H1 (cell line): Measurements from ENCODE around the gene ARPC4. TPM values are rescaled to one million over a fixed set of nuclear protein-coding genes. Genes with fewer than 3 reads are reported as not detected.

Source experiments
- CTCF ChIA-PET: fragments of 300-600 bp; sonication (Branson Sonifier 250); formaldehyde crosslinking; loops from one replicate; lab custom pipeline; 2021; ENCODE audit not compliant: partially characterized antibody; lab: Charles Lee
- POLR2A ChIA-PET: fragments of 300-600 bp; sonication (Branson Sonifier 250); formaldehyde crosslinking; loops from one replicate; lab custom pipeline; 2021; ENCODE audit warnings: inconsistent platforms; ENCODE audit not compliant: partially characterized antibody; lab: Charles Lee
- DNase-seq, 2 experiments: peaks; one replicate each; pipeline versions ENCODE4 v3.0.0 to v3.0.0-alpha.2; 2010 to 2022; ENCODE audit warnings: low spot score in 2 of 2, low read depth in 1 of 2, mixed read lengths in 1 of 2
- FAIRE-seq: peaks from 2 replicates; lab custom pipeline; 2011; peaks lifted over from hg19 to GRCh38; lab: Jason Lieb, UNC
- H2AFZ ChIP-seq: 2 replicates; pipeline ENCODE4 v1.8.1; 2012; ENCODE audit warnings: low read length, inconsistent platforms
- H2AK5ac ChIP-seq: 2 replicates; pipeline ENCODE4 v1.6.1; 2013; ENCODE audit warnings: low read depth, low read length
- H2BK120ac ChIP-seq: replicated peaks from 2 replicates; pipeline ENCODE3; 2013; ENCODE audit warnings: low read depth, low read length, inconsistent platforms
- H2BK12ac ChIP-seq: 2 replicates; pipeline ENCODE4 v1.6.1; 2013; ENCODE audit warnings: low read depth, low read length
- H2BK15ac ChIP-seq: 2 replicates; pipeline ENCODE4 v1.6.1; 2013; ENCODE audit warnings: low read length
- H2BK20ac ChIP-seq: 2 replicates; pipeline ENCODE4 v1.6.1; 2013; ENCODE audit warnings: low read length
- H2BK5ac ChIP-seq: 2 replicates; pipeline ENCODE4 v1.6.1; 2013; ENCODE audit warnings: low read depth, low read length
- H3K14ac ChIP-seq: 2 replicates; pipeline ENCODE4 v1.6.1; 2013; ENCODE audit warnings: inconsistent platforms; ENCODE audit not compliant: insufficient read length
- H3K18ac ChIP-seq: 2 replicates; pipeline ENCODE4 v1.6.1; 2013; ENCODE audit warnings: low read length; ENCODE audit errors: extremely low read depth
- H3K23ac ChIP-seq: 2 replicates; pipeline ENCODE4 v1.6.1; 2013; ENCODE audit warnings: inconsistent platforms; ENCODE audit not compliant: insufficient read length
- H3K23me2 ChIP-seq: 2 replicates; pipeline ENCODE4 v1.6.1; 2013; ENCODE audit warnings: low read depth, low read length
- H3K27ac ChIP-seq: 2 replicates; pipeline ENCODE4 v1.6.1; 2011; ENCODE audit warnings: low read depth, low read length, inconsistent platforms
- H3K27me3 ChIP-seq, 4 experiments: replicated peaks in 1 of 4; 1 replicate in 1 of 4; 2 replicates in 3 of 4; pipeline versions ENCODE4 v1.6.1 to v1.8.1; 2011 to 2013; ENCODE audit warnings: low read length in 3 of 4, mild to moderate bottlenecking in 3 of 4, inconsistent platforms in 2 of 4, mixed read lengths in 2 of 4, moderate library complexity in 1 of 4; ENCODE audit not compliant: control insufficient read depth in 3 of 4, insufficient read depth in 3 of 4; ENCODE audit errors: extremely low read depth in 1 of 4
- H3K36me3 ChIP-seq, 4 experiments: 2 replicates each; pipeline versions ENCODE4 v1.6.1 to v1.8.1; 2011 to 2013; ENCODE audit warnings: mild to moderate bottlenecking in 4 of 4, low read length in 3 of 4, moderate library complexity in 2 of 4, control low read depth in 1 of 4, inconsistent platforms in 1 of 4; ENCODE audit not compliant: insufficient read depth in 4 of 4, control insufficient read depth in 2 of 4
- H3K4ac ChIP-seq: replicated peaks from 2 replicates; pipeline ENCODE3; 2013; ENCODE audit warnings: low read length, low read depth, mixed read lengths, inconsistent platforms; ENCODE audit not compliant: insufficient read length
- H3K4me1 ChIP-seq, 4 experiments: replicated peaks in 1 of 4; 1 replicate in 1 of 4; 2 replicates in 3 of 4; pipeline versions ENCODE4 v1.6.1 to v1.8.1; 2011 to 2013; ENCODE audit warnings: low read length in 3 of 4, inconsistent platforms in 2 of 4, mixed read lengths in 1 of 4; ENCODE audit not compliant: insufficient read depth in 4 of 4, control insufficient read depth in 3 of 4
- H3K4me2 ChIP-seq, 2 experiments: 2 replicates each; pipeline versions ENCODE4 v1.6.1 to v1.8.1; 2011 to 2013; ENCODE audit warnings: low read depth in 2 of 2, low read length in 2 of 2, control low read depth in 1 of 2, inconsistent platforms in 1 of 2, mild to moderate bottlenecking in 1 of 2; ENCODE audit not compliant: insufficient read depth in 1 of 2
- H3K4me3 ChIP-seq, 4 experiments: fragments of 200-600, 300-600 bp in 1 of 4; sonication (generic), shearing (Covaris generic), sonication (Bioruptor Twin) in 1 of 4; 2 replicates each; pipeline versions ENCODE4 v1.5.1 to v1.8.1; 2011 to 2016; ENCODE audit warnings: low read length in 4 of 4, low read depth in 3 of 4, control low read depth in 2 of 4, inconsistent platforms in 2 of 4, mild to moderate bottlenecking in 2 of 4, mixed read lengths in 1 of 4, moderate library complexity in 1 of 4; ENCODE audit not compliant: insufficient read depth in 2 of 4; ENCODE audit errors: extremely low read depth in 1 of 4
- H3K56ac ChIP-seq: replicated peaks from 2 replicates; pipeline ENCODE3; 2013; ENCODE audit warnings: low read depth, mild to moderate bottlenecking, mixed read lengths, low read length, inconsistent platforms; ENCODE audit not compliant: insufficient read length
- H3K79me1 ChIP-seq: 2 replicates; pipeline ENCODE4 v1.6.1; 2013; ENCODE audit warnings: low read depth, low read length, control low read depth
- H3K79me2 ChIP-seq, 2 experiments: 2 replicates each; pipeline versions ENCODE4 v1.6.1 to v1.8.1; 2012 to 2013; ENCODE audit warnings: low read length in 2 of 2, mild to moderate bottlenecking in 2 of 2, inconsistent platforms in 1 of 2; ENCODE audit not compliant: insufficient read depth in 2 of 2, control insufficient read depth in 1 of 2
- H3K9ac ChIP-seq, 4 experiments: replicated peaks in 1 of 4; 1 replicate in 1 of 4; 2 replicates in 3 of 4; pipeline versions ENCODE4 v1.6.1 to v1.8.1; 2011 to 2013; ENCODE audit warnings: low read depth in 3 of 4, low read length in 3 of 4, control low read depth in 2 of 4, mild to moderate bottlenecking in 2 of 4, moderate library complexity in 2 of 4, inconsistent platforms in 1 of 4; ENCODE audit errors: extremely low read depth in 1 of 4
- H3K9me3 ChIP-seq, 2 experiments: 2 replicates each; pipeline versions ENCODE4 v1.6.1 to v1.8.1; 2012 to 2013; ENCODE audit warnings: mild to moderate bottlenecking in 2 of 2, moderate library complexity in 2 of 2, control low read depth in 1 of 2, inconsistent platforms in 1 of 2, low read depth in 1 of 2, low read length in 1 of 2, mixed read lengths in 1 of 2; ENCODE audit not compliant: insufficient read depth in 2 of 2
- H4K20me1 ChIP-seq, 2 experiments: replicated peaks in 1 of 2; 2 replicates each; pipeline versions ENCODE3 to v1.8.1; 2011 to 2013; ENCODE audit warnings: inconsistent platforms in 2 of 2, low read length in 2 of 2, mild to moderate bottlenecking in 1 of 2; ENCODE audit not compliant: insufficient read depth in 2 of 2, control insufficient read depth in 1 of 2
- H4K5ac ChIP-seq: 2 replicates; pipeline ENCODE4 v1.6.1; 2013; ENCODE audit warnings: low read length, low read depth, mixed read lengths, inconsistent platforms; ENCODE audit not compliant: insufficient read length
- H4K8ac ChIP-seq: 2 replicates; pipeline ENCODE4 v1.8.0; 2013; ENCODE audit warnings: mild to moderate bottlenecking, moderate library complexity, low read length, inconsistent platforms; ENCODE audit not compliant: insufficient read depth; ENCODE audit errors: extremely low read depth
- H4K91ac ChIP-seq: replicated peaks from 2 replicates; pipeline ENCODE3; 2013; ENCODE audit warnings: low read length, mixed read lengths, inconsistent platforms; ENCODE audit not compliant: insufficient read length
- ATF2 ChIP-seq: IDR thresholded peaks from 2 replicates; pipeline ENCODE4 v1.6.1; 2012; ENCODE audit warnings: low read length, inconsistent platforms
- CEBPB ChIP-seq: IDR thresholded peaks from 2 replicates; pipeline ENCODE4 v1.6.1; 2012; ENCODE audit warnings: low read depth, low read length
- CHD1 ChIP-seq: IDR thresholded peaks from 2 replicates; pipeline ENCODE4 v1.6.1; 2012; ENCODE audit warnings: low read depth, low read length, improper control_type of control experiment
- CHD2 ChIP-seq: IDR thresholded peaks from 2 replicates; pipeline ENCODE4 v1.6.1; 2012; ENCODE audit warnings: low read length, improper control_type of control experiment
- EP300 ChIP-seq, 2 experiments: IDR thresholded peaks; 1 replicate in 1 of 2; 2 replicates in 1 of 2; pipeline ENCODE4 v1.6.1; 2011 to 2012; ENCODE audit warnings: low read depth in 2 of 2, low read length in 2 of 2, mild to moderate bottlenecking in 2 of 2, borderline replicate concordance in 1 of 2, inconsistent platforms in 1 of 2, moderate library complexity in 1 of 2
- HDAC6 ChIP-seq: IDR thresholded peaks from one replicate; pipeline ENCODE4 v1.7.1; 2012; ENCODE audit warnings: low read depth, mild to moderate bottlenecking, inconsistent platforms, low read length, moderate library complexity
- JUN ChIP-seq: IDR thresholded peaks from 2 replicates; pipeline ENCODE4 v1.6.1; 2011; ENCODE audit warnings: low read depth, mild to moderate bottlenecking, improper control_type of control experiment, low read length
- KDM1A ChIP-seq: fragments of 200-600, 300-600 bp; sonication (generic); IDR thresholded peaks from 2 replicates; pipeline ENCODE4 v1.7.1; 2016; ENCODE audit warnings: mild to moderate bottlenecking, low read length, borderline replicate concordance
- RBBP5 ChIP-seq: IDR thresholded peaks from 2 replicates; pipeline ENCODE4 v1.7.1; 2012; ENCODE audit warnings: low read depth, mild to moderate bottlenecking, inconsistent platforms, low read length, moderate library complexity, borderline replicate concordance
- WGBS, 2 experiments: shearing (Covaris generic) in 1 of 2; methylation state at CpG; one replicate each; pipeline versions ENCODE4 v1.1.6 to v1.1.7; 2013 to 2015; ENCODE audit warnings: low lambda C conversion rate in 2 of 2, mixed read lengths in 2 of 2, inconsistent platforms in 1 of 2, low coverage in 1 of 2, missing lambda C conversion rate in 1 of 2; ENCODE audit not compliant: insufficient replicate concordance in 2 of 2, insufficient coverage in 1 of 2, insufficient read length in 1 of 2; ENCODE audit errors: extremely low coverage in 1 of 2, missing lambda C conversion rate in 1 of 2; 5-methylcytosine and 5-hydroxymethylcytosine counted together
- polyA plus RNA-seq, 7 experiments: library from polyadenylated mRNA; depleted of rRNA in 3 of 7; stranded (reverse) in 5 of 7; unstranded in 2 of 7; fragments of >200 nt in 5 of 7; fragments of 200-250 nt in 2 of 7; gene quantifications; 1 replicate in 5 of 7; 2 replicates in 1 of 7; 4 replicates in 1 of 7; pipeline versions ENCODE4 v1.2.1 to v1.2.3, GENCODE V29; 2011 to 2013; ENCODE audit warnings: missing spikeins in 2 of 7, mixed read lengths in 2 of 7
- total RNA-seq: library from RNA; stranded (reverse); fragmentation: NEBNext Ultra II Directional; extraction: Animal tissue kit (Norgen Biotek cat#: 25700); gene quantifications from 2 replicates; pipeline ENCODE4 v1.2.1, GENCODE V29; 2021
- TF ChIP-seq, protein P1 (sequence below): IDR thresholded peaks from 2 replicates; pipeline ENCODE4 v1.6.1; 2011; ENCODE audit warnings: low read depth, mild to moderate bottlenecking, low read length; ENCODE audit not compliant: insufficient read depth

ARPC4 gene
- total and polyA plus RNA-seq, 2 of the 8 experiments (the other 6 are each of a cell fraction or from before 2014, with no cell fraction given): 138 to 154 TPM

DNA sequence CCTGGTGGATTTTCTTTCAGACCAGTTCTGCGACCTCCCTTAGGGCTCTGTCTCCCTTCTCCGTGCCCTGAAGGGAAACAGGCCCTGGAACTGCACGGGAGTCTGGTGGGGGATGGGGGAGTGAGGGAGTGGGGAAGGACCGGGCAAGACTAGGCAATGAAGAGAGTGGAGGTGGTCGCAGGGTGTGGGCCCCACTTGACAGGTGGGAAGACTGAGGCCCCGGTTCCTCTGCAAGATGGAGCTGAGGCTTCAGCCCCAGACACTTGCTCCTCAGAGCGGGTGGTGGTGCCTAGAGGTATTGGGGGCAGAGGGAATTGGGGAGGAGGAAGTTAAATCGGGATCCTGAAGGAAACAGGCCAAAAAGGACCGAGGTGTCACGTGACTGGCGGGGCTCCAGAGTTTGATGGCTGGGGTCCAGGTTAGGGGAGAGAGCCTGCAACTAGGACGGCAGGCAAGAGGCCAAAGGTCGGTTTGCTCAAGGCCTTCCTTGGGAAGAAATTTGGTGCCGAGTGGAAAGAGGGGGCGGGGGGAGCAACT is 22.5 kb upstream of the ARPC4 start:
- Histone ChIP-seq H2BK120ac (no peak overlapping the region), H2AK5ac (no peak overlapping the region), H3K4me2 (peak overlapping the region; percentile 69 to 79), H4K91ac (peak overlapping the region; percentile 35), H2BK12ac (no peak overlapping the region), H3K14ac (no peak overlapping the region), H3K9ac (no peak overlapping the region), H2BK5ac (no peak overlapping the region), H3K9me3 (no peaks in the 10 kb centered on the region), H3K4me1 (peaks cover 0 to 10% (median 2%) of the 10 kb centered on the region in 4 experiments; a peak in 1 of 7 replicates), H3K79me1 (no peaks in the 10 kb centered on the region), H4K5ac (no peak overlapping the region), H3K36me3 (no peaks in the 10 kb centered on the region), H4K20me1 (peaks cover 0 to 3% of the 10 kb centered on the region in 2 experiments), H2BK20ac (no peak overlapping the region), H3K4me3 (peak overlapping the region; percentile 50 to 68 (median 52)), H2BK15ac (no peak overlapping the region), H3K23ac (no peak overlapping the region), H3K18ac (no peak overlapping the region), H3K27ac (no peak overlapping the region), H3K4ac (no peak overlapping the region), H4K8ac (no peak overlapping the region), H3K56ac (no peak overlapping the region), H2AFZ (peak overlapping the region; percentile 57; the same call in 1 of the 2 replicates), H3K23me2 (peaks cover 7% of the 10 kb centered on the region), H3K79me2 (no peaks in the 10 kb centered on the region), H3K27me3 (peaks cover 1 to 28% (median 23%) of the 10 kb centered on the region in 4 experiments; a peak in 6 of 7 replicates)
- POLR2A ChIA-PET: interaction anchor here (0.6 to 5.2 kb wide), 8 partner anchors 10 to 256 kb away, joined by 3 to 43 read pairs (median 4); partner anchors contain the start of genes ARPC4, FANCD2, OGG1 and TADA3
- CTCF ChIA-PET: interaction anchor here (0.6 to 0.9 kb wide), 2 partner anchors 16 to 38 kb away, joined by 3 read pairs; no protein-coding TSS in a partner anchor
- no peak for FAIRE-seq
- WGBS, 2 experiments: 48% methylated on average over 15 of the region's 15 CpGs; no CpG with 5 or more reads in 1 of the 2 experiments
- DNase-seq: peak in 1 of 2 experiments; percentile 52
- TF ChIP-seq JUN (no peak), EP300 (IDR thresholded peaks at IDR 0.05; ENCODE audit: borderline replicate concordance in 1 of 2, low read depth in 2 of 2, low read length in 2 of 2) (no peak), CHD2 (no peak), CEBPB (no peak), CHD1 (no peak), KDM1A (peak; percentile 96), ATF2 (no peak), RBBP5 (no peak), HDAC6 (no peak)
- TF ChIP-seq, protein P1, sequence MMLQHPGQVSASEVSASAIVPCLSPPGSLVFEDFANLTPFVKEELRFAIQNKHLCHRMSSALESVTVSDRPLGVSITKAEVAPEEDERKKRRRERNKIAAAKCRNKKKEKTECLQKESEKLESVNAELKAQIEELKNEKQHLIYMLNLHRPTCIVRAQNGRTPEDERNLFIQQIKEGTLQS: no peak
